Stimulated activated naive CD8-positive, alpha-beta T cell treated with anti-CD3 and anti-CD28 coated beads, Interleukin-15, Interleukin-2, amounts not matched to agents 100 ng/mL and 50 ng/mL, for 24 hours (primary cell): ENCODE data around the gene ADCY6.

Experiments
- H3K27ac Mint-ChIP-seq: one replicate; pipeline ENCODE4 v1.8.0; 2021; ENCODE audit warnings: mild to moderate bottlenecking, mixed read lengths
- H3K27me3 Mint-ChIP-seq: one replicate; pipeline ENCODE4 v1.8.0; 2021; ENCODE audit warnings: mixed read lengths
- H3K36me3 Mint-ChIP-seq: one replicate; pipeline ENCODE4 v1.8.0; 2021; ENCODE audit warnings: low read depth, mixed read lengths
- H3K4me1 Mint-ChIP-seq: one replicate; pipeline ENCODE4 v1.8.0; 2021; ENCODE audit warnings: low read depth, mixed read lengths
- H3K4me3 Mint-ChIP-seq: one replicate; pipeline ENCODE4 v1.8.0; 2021; ENCODE audit warnings: mild to moderate bottlenecking, mixed read lengths
- H3K9me3 Mint-ChIP-seq: one replicate; pipeline ENCODE4 v1.8.0; 2021; ENCODE audit warnings: mixed read lengths

ADCY6 gene

GRCh38 chr12:48803675-48804074 lies 14.8 kb upstream of the ADCY6 start:
- H3K4me1 Mint-ChIP-seq = peaks cover 4% of the 10 kb centered on the region
- H3K9me3 Mint-ChIP-seq = no peaks in the 10 kb centered on the region
- H3K27ac Mint-ChIP-seq = no peak overlapping the region
- H3K36me3 Mint-ChIP-seq = no peaks in the 10 kb centered on the region
- no peaks in the 10 kb centered on the region for H3K27me3 Mint-ChIP-seq
- no peak overlapping the region for H3K4me3 Mint-ChIP-seq

GRCh38 chr12:48800971-48801370 lies 12.1 kb upstream of the ADCY6 start:
- Mint-ChIP-seq H3K4me3 (no peak overlapping the region), H3K4me1 (peaks cover 15% of the 10 kb centered on the region), H3K36me3 (no peaks in the 10 kb centered on the region), H3K27ac (no peak overlapping the region), H3K27me3 (no peaks in the 10 kb centered on the region), H3K9me3 (no peaks in the 10 kb centered on the region)

- H3K27ac Mint-ChIP-seq = no peak overlapping the region
- H3K4me3 Mint-ChIP-seq = no peak overlapping the region
- H3K4me1 Mint-ChIP-seq = peaks cover 16% of the 10 kb centered on the region
- no peaks in the 10 kb centered on the region for H3K36me3 Mint-ChIP-seq
- H3K27me3 Mint-ChIP-seq = no peaks in the 10 kb centered on the region
- no peaks in the 10 kb centered on the region for H3K9me3 Mint-ChIP-seq
Observed at GRCh38 chr12:48800457-48800856, 11.6 kb upstream of the ADCY6 start.

GRCh38 chr12:48796976-48797375 lies 8.1 kb upstream of the ADCY6 start:
- Mint-ChIP-seq H3K27me3 (peaks cover 5% of the 10 kb centered on the region), H3K36me3 (no peaks in the 10 kb centered on the region), H3K27ac (no peak overlapping the region), H3K9me3 (no peaks in the 10 kb centered on the region), H3K4me3 (no peak overlapping the region), H3K4me1 (peaks cover 13% of the 10 kb centered on the region)

- no peak overlapping the region for H3K27ac Mint-ChIP-seq
Observed at GRCh38 chr12:48795550-48796455, 6.9 kb upstream of the ADCY6 start.

GRCh38 chr12:48794870-48795269 lies 6.0 kb upstream of the ADCY6 start:
- Mint-ChIP-seq H3K4me3 (no peak overlapping the region), H3K9me3 (no peaks in the 10 kb centered on the region), H3K27me3 (peaks cover 17% of the 10 kb centered on the region), H3K27ac (no peak overlapping the region), H3K4me1 (peaks cover 13% of the 10 kb centered on the region), H3K36me3 (no peaks in the 10 kb centered on the region)

More at GRCh38 chr12:48795550-48796455, 6.9 kb upstream of the ADCY6 start:
- H3K36me3 Mint-ChIP-seq = no peaks in the 10 kb centered on the region
- no peaks in the 10 kb centered on the region for H3K9me3 Mint-ChIP-seq
- no peak overlapping the region for H3K4me3 Mint-ChIP-seq
- peaks cover 8% of the 10 kb centered on the region for H3K27me3 Mint-ChIP-seq
- peaks cover 13% of the 10 kb centered on the region for H3K4me1 Mint-ChIP-seq

GRCh38 chr12:48793696-48794095 lies 4.8 kb upstream of the ADCY6 start:
- no peaks in the 10 kb centered on the region for H3K9me3 Mint-ChIP-seq
- no peaks in the 10 kb centered on the region for H3K36me3 Mint-ChIP-seq
- H3K27ac Mint-ChIP-seq = no peak overlapping the region
- peaks cover 20% of the 10 kb centered on the region for H3K27me3 Mint-ChIP-seq
- peaks cover 13% of the 10 kb centered on the region for H3K4me1 Mint-ChIP-seq
- no peak overlapping the region for H3K4me3 Mint-ChIP-seq

- Mint-ChIP-seq H3K4me3 (no peak overlapping the region), H3K4me1 (peaks cover 4% of the 10 kb centered on the region), H3K9me3 (no peaks in the 10 kb centered on the region), H3K27me3 (peaks cover 47% of the 10 kb centered on the region), H3K36me3 (no peaks in the 10 kb centered on the region), H3K27ac (no peak overlapping the region)
Observed at GRCh38 chr12:48789858-48790326, 1.0 kb upstream of the ADCY6 start.

GRCh38 chr12:48788524-48788853 lies 400 bp downstream of the ADCY6 start:
- H3K9me3 Mint-ChIP-seq = no peaks in the 10 kb centered on the region
- peak overlapping the region; percentile 62 for H3K4me3 Mint-ChIP-seq
- peaks cover 4% of the 10 kb centered on the region for H3K4me1 Mint-ChIP-seq
- H3K27ac Mint-ChIP-seq = no peak overlapping the region
- H3K27me3 Mint-ChIP-seq = peaks cover 44% of the 10 kb centered on the region
- no peaks in the 10 kb centered on the region for H3K36me3 Mint-ChIP-seq

GRCh38 chr12:48787791-48788523 lies 932 bp downstream of the ADCY6 start:
- Mint-ChIP-seq H3K36me3 (no peaks in the 10 kb centered on the region), H3K9me3 (no peaks in the 10 kb centered on the region), H3K4me1 (peaks cover 4% of the 10 kb centered on the region), H3K27ac (no peak overlapping the region), H3K27me3 (peaks cover 44% of the 10 kb centered on the region), H3K4me3 (peak overlapping the region; percentile 62)

- Mint-ChIP-seq H3K4me1 (peaks cover 4% of the 10 kb centered on the region), H3K27ac (no peak overlapping the region), H3K36me3 (no peaks in the 10 kb centered on the region), H3K27me3 (peaks cover 44% of the 10 kb centered on the region), H3K9me3 (no peaks in the 10 kb centered on the region), H3K4me3 (no peak overlapping the region)
Observed at GRCh38 chr12:48786591-48787544, 2.0 kb downstream of the ADCY6 start.

GRCh38 chr12:48783432-48783831 lies 5.5 kb downstream of the ADCY6 start:
- Mint-ChIP-seq H3K4me1 (peaks cover 4% of the 10 kb centered on the region), H3K27ac (no peak overlapping the region), H3K9me3 (no peaks in the 10 kb centered on the region), H3K36me3 (no peaks in the 10 kb centered on the region), H3K4me3 (no peak overlapping the region), H3K27me3 (peaks cover 26% of the 10 kb centered on the region)

GRCh38 chr12:48782457-48783395 lies 6.2 kb downstream of the ADCY6 start:
- Mint-ChIP-seq H3K27ac (no peak overlapping the region), H3K4me3 (no peak overlapping the region), H3K27me3 (peaks cover 19% of the 10 kb centered on the region), H3K4me1 (no peaks in the 10 kb centered on the region), H3K36me3 (no peaks in the 10 kb centered on the region), H3K9me3 (no peaks in the 10 kb centered on the region)
